ENCODE results near the gene DHX35. TPM values are rescaled to one million over a fixed set of nuclear protein-coding genes. Genes with fewer than 3 reads are reported as not detected.
A peak's percentile ranks its signal among the peaks of the same experiment; 100 is the strongest.

The DHX35 gene
- total and polyA plus RNA-seq, 2 of the 13 experiments (the other 11 are each of a cell fraction or from before 2014, with no cell fraction given), result 25.8 to 28.7 TPM

GRCh38 chr20:38962044-38962927, at the start of gene DHX35 (continued):
- TF ChIP-seq ZNF597 (CRISPR knock-in tag; IDR thresholded peaks at IDR 0.05) (no peak), ZSCAN5A (CRISPR knock-in tag; IDR thresholded peaks at IDR 0.05; ENCODE audit: borderline replicate concordance) (peak; percentile 65; the same call in 1 of the 2 replicates), ZBED4 (CRISPR knock-in tag; IDR thresholded peaks at IDR 0.05; ENCODE audit: borderline replicate concordance) (peak; percentile 83), SAP130 (CRISPR knock-in tag; IDR thresholded peaks at IDR 0.05; ENCODE audit: low read depth) (peak; percentile 98), ZNF512 (CRISPR knock-in tag; IDR thresholded peaks at IDR 0.05) (no peak; the same call in 1 of the 2 replicates), ZNF296 (CRISPR knock-in tag; conservative IDR thresholded peaks at IDR 0.05) (peak; percentile 74; the same call in 1 of the 2 replicates), ZNF253 (CRISPR knock-in tag; IDR thresholded peaks at IDR 0.05; ENCODE audit: borderline replicate concordance) (no peak; the same call in 1 of the 2 replicates), THRA (CRISPR knock-in tag; IDR thresholded peaks at IDR 0.05; ENCODE audit: borderline replicate concordance) (peak; percentile 72), ZFP36 (IDR thresholded peaks at IDR 0.05; ENCODE audit: borderline replicate concordance, low read depth, low read length, partially characterized antibody) (no peak), ZFP82 (CRISPR knock-in tag; IDR thresholded peaks at IDR 0.05; ENCODE audit: borderline replicate concordance) (no peak), KDM5B (CRISPR knock-in tag; IDR thresholded peaks at IDR 0.05; ENCODE audit: borderline replicate concordance) (peak; percentile 98; the same call in 1 of the 2 replicates), ZNF510 (CRISPR knock-in tag; IDR thresholded peaks at IDR 0.05; ENCODE audit: low read depth) (0 out of 2 replicates have a peak, but pooled peaks have one; percentile 81), EZH2 (conservative IDR thresholded peaks at IDR 0.05; ENCODE audit: low read depth, low read length) (no peak), ZC3H4 (CRISPR knock-in tag; IDR thresholded peaks at IDR 0.05; ENCODE audit: borderline replicate concordance) (no peak; the same call in 1 of the 2 replicates), ISL2 (CRISPR knock-in tag; IDR thresholded peaks at IDR 0.05) (peak; percentile 86), JARID2 (CRISPR knock-in tag; IDR thresholded peaks at IDR 0.05; ENCODE audit: insufficient replicate concordance) (no peak)

All from HepG2 (cell line).